Transverse colon (tissue), 4 donors: Measurements from ENCODE around the gene THSD4. TPM values are rescaled to one million over a fixed set of nuclear protein-coding genes. Genes with fewer than 3 reads are reported as not detected.

Source experiments
- DNase-seq: peaks from one replicate; pipeline ENCODE4 v3.0.0-alpha.2; 2019
- H3K27ac ChIP-seq, 4 donors: fragments of 200-600 bp; sonication (generic); 2 replicates each; pipeline ENCODE4 v1.5.1; 2016 to 2018; ENCODE audit warnings: inconsistent platforms in 4 of 4
- H3K27me3 ChIP-seq: fragments of 200-600 bp; sonication (generic); 2 replicates; pipeline ENCODE4 v1.5.1; 2017; ENCODE audit warnings: inconsistent platforms
- H3K36me3 ChIP-seq, 4 donors: fragments of 200-600 bp; sonication (generic); 2 replicates each; pipeline ENCODE4 v1.5.1; 2017 to 2019; ENCODE audit warnings: inconsistent platforms in 4 of 4
- H3K4me1 ChIP-seq, 4 donors: fragments of 200-600 bp; sonication (generic); 2 replicates each; pipeline ENCODE4 v1.5.1; 2017 to 2020; ENCODE audit warnings: inconsistent platforms in 4 of 4
- H3K4me3 ChIP-seq, 4 donors: fragments of 200-600 bp; sonication (generic); 1 replicate in 1 of 4; 2 replicates in 3 of 4; pipeline versions ENCODE4 v1.5.1 to v1.6.1; 2017 to 2019; ENCODE audit warnings: inconsistent platforms in 4 of 4
- H3K9me3 ChIP-seq, 2 donors: fragments of 200-600 bp; sonication (generic); 2 replicates each; pipeline ENCODE4 v1.5.1; 2017 to 2019; ENCODE audit warnings: inconsistent platforms in 2 of 2
- EP300 ChIP-seq: sonication (generic); formaldehyde crosslinking; IDR thresholded peaks from one replicate; pipeline ENCODE4 v1.6.1; 2017; ENCODE audit warnings: antibody characterized with exemption, low read depth
- POLR2A ChIP-seq: fragments of 450-650 bp; IDR thresholded peaks from one replicate; pipeline ENCODE4 v1.6.1; 2016; ENCODE audit warnings: antibody characterized with exemption, mild to moderate bottlenecking, moderate library complexity
- POLR2AphosphoS5 ChIP-seq, 3 donors: sonication (generic); formaldehyde crosslinking; IDR thresholded peaks; one replicate each; pipeline ENCODE4 v1.6.1; 2016; ENCODE audit warnings: antibody characterized with exemption in 3 of 3
- WGBS, 2 donors: methylation state at CpG; one replicate each; pipeline ENCODE4 v1.1.5; 2018; ENCODE audit warnings: low coverage in 1 of 2; 5-methylcytosine and 5-hydroxymethylcytosine counted together
- in situ Hi-C, 4 donors: fragments of 200-750 bp; cut with MboI; loops; one replicate each; pipeline versions ENCODE4 v1.15.0 to v1.15.1; 2017; ENCODE audit warnings: low sequenced_read_pairs in 3 of 4, low pct_ligation_motif_present in 1 of 4, low pct_unique_long_range_greater_than_20kb in 1 of 4
- intact Hi-C: fragments of 100-400 bp; cut with DNase I; formaldehyde crosslinking; loops from one replicate; pipeline ENCODE4 v1.15.1; 2023; ENCODE audit warnings: low total_unique reads
- total RNA-seq, 4 donors: library from RNA; depleted of rRNA; stranded (reverse); fragments of >200 nt; gene quantifications; one replicate each; pipeline ENCODE4 v1.1.0, GENCODE V29; 2016
- TF ChIP-seq, protein P1 (sequence below), 5 experiments: fragments of 200-600 bp in 3 of 5; fragments of 450-650 bp in 2 of 5; sonication (generic) in 3 of 5; IDR thresholded peaks; 1 replicate in 2 of 5; 2 replicates in 3 of 5; pipeline ENCODE4 v1.5.1; 2016 to 2017; ENCODE audit warnings: antibody characterized with exemption in 5 of 5, inconsistent platforms in 3 of 5, mild to moderate bottlenecking in 2 of 5, moderate library complexity in 1 of 5

The THSD4 gene
- total RNA-seq, 4 donors from 2014 or later: 13.3 to 57.2 (median 47.4) TPM

- Histone ChIP-seq H3K9me3 (no peaks in the 10 kb centered on the region), H3K27ac (no peak overlapping the region), H3K4me1 (peaks cover 0 to 7% (median 2%) of the 10 kb centered on the region in 4 donors), H3K27me3 (no peaks in the 10 kb centered on the region), H3K36me3 (no peaks in the 10 kb centered on the region), H3K4me3 (no peak overlapping the region)
- WGBS, 2 donors: 79 to 87% methylated on average over 2 to 51 of the region's 51 CpGs
- intact Hi-C loops (no loop called here), in situ Hi-C loops (no loop called here)
- TF ChIP-seq EP300 (no peak), POLR2A (no peak), POLR2AphosphoS5 (IDR thresholded peaks at IDR 0.05) (no peak)
- TF ChIP-seq, protein P1, sequence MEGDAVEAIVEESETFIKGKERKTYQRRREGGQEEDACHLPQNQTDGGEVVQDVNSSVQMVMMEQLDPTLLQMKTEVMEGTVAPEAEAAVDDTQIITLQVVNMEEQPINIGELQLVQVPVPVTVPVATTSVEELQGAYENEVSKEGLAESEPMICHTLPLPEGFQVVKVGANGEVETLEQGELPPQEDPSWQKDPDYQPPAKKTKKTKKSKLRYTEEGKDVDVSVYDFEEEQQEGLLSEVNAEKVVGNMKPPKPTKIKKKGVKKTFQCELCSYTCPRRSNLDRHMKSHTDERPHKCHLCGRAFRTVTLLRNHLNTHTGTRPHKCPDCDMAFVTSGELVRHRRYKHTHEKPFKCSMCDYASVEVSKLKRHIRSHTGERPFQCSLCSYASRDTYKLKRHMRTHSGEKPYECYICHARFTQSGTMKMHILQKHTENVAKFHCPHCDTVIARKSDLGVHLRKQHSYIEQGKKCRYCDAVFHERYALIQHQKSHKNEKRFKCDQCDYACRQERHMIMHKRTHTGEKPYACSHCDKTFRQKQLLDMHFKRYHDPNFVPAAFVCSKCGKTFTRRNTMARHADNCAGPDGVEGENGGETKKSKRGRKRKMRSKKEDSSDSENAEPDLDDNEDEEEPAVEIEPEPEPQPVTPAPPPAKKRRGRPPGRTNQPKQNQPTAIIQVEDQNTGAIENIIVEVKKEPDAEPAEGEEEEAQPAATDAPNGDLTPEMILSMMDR (IDR thresholded peaks at IDR 0.05): no peak
- DNase-seq: no peak
Measured at GRCh38 chr15:71215126-71215894, 100.0 kb downstream of the THSD4 start.

- Histone ChIP-seq H3K9me3 (no peaks in the 10 kb centered on the region), H3K4me3 (no peak overlapping the region), H3K4me1 (peaks cover 0 to 7% (median 2%) of the 10 kb centered on the region in 4 donors), H3K27me3 (no peaks in the 10 kb centered on the region), H3K27ac (peak overlapping the region in 1 of 4 donors; percentile 23), H3K36me3 (no peaks in the 10 kb centered on the region)
- 60 to 71% methylated on average over 1 to 5 of the region's 5 CpGs for WGBS, 2 donors
- in situ Hi-C loops: no loop called here
- DNase-seq: no peak
- TF ChIP-seq EP300 (no peak), POLR2AphosphoS5 (IDR thresholded peaks at IDR 0.05) (no peak), POLR2A (no peak)
- TF ChIP-seq, protein P1 (IDR thresholded peaks at IDR 0.05): no peak
- intact Hi-C loops: no loop called here
Measured at GRCh38 chr15:71218272-71218805, 103.1 kb downstream of the THSD4 start.

GRCh38 chr15:71219101-71219500, 103.8 kb downstream of the THSD4 start:
- Histone ChIP-seq H3K27me3 (no peaks in the 10 kb centered on the region), H3K36me3 (no peaks in the 10 kb centered on the region), H3K9me3 (no peaks in the 10 kb centered on the region), H3K27ac (peak overlapping the region in 1 of 4 donors; percentile 23), H3K4me1 (peaks cover 0 to 7% (median 2%) of the 10 kb centered on the region in 4 donors), H3K4me3 (no peak overlapping the region)
- DNase-seq: no peak
- in situ Hi-C loops: no loop called here
- intact Hi-C loops: no loop called here
- no peak for TF ChIP-seq POLR2AphosphoS5 (IDR thresholded peaks at IDR 0.05)
- TF ChIP-seq EP300: no peak
- TF ChIP-seq, protein P1 (IDR thresholded peaks at IDR 0.05): no peak
- no peak for TF ChIP-seq POLR2A
- WGBS, 2 donors: 71 to 84% methylated on average over 4 of the region's 4 CpGs

- H3K27ac ChIP-seq: peak overlapping the region in 1 of 4 donors; percentile 23
- TF ChIP-seq POLR2AphosphoS5 (IDR thresholded peaks at IDR 0.05) (peak; percentile 7 to 28 (median 27)), EP300 (no peak)
- no peak for DNase-seq
- no peak overlapping the region for H3K4me3 ChIP-seq
- in situ Hi-C loops (no loop called here), intact Hi-C loops (no loop called here)
- H3K27me3 ChIP-seq: no peaks in the 10 kb centered on the region
- WGBS, 2 donors: 61 to 69% methylated on average over 2 of the region's 2 CpGs
- peaks cover 0 to 7% (median 2%) of the 10 kb centered on the region in 4 donors for H3K4me1 ChIP-seq
- no peaks in the 10 kb centered on the region for H3K9me3 ChIP-seq
- no peaks in the 10 kb centered on the region for H3K36me3 ChIP-seq
Measured at GRCh38 chr15:71219645-71220044, 104.4 kb downstream of the THSD4 start.
